Parathyroid adenoma (tissue), 2 donors: ENCODE results near the gene LPP.

Experiments used
- H2AFZ ChIP-seq: fragments of 300-600 bp; sonication (generic); one replicate; pipeline ENCODE4 v1.7.0; 2017; ENCODE audit warnings: antibody characterized with exemption, mild to moderate bottlenecking
- H3K27ac ChIP-seq: fragments of 300-600 bp; sonication (generic); one replicate; pipeline ENCODE4 v1.7.0; 2017
- H3K27me3 ChIP-seq: fragments of 300-600 bp; sonication (generic); one replicate; pipeline ENCODE4 v1.7.0; 2017; ENCODE audit warnings: low read length; ENCODE audit not compliant: control insufficient read depth, insufficient read depth
- H3K36me3 ChIP-seq: fragments of 300-600 bp; sonication (generic); one replicate; pipeline ENCODE4 v1.7.0; 2017; ENCODE audit warnings: low read length; ENCODE audit not compliant: control insufficient read depth, insufficient read depth
- H3K4me1 ChIP-seq: fragments of 300-600 bp; sonication (generic); one replicate; pipeline ENCODE4 v1.7.0; 2017; ENCODE audit warnings: control low read depth
- H3K4me2 ChIP-seq: fragments of 300-600 bp; sonication (generic); one replicate; pipeline ENCODE4 v1.7.0; 2017; ENCODE audit warnings: low read length
- H3K4me3 ChIP-seq: fragments of 300-600 bp; sonication (generic); one replicate; pipeline ENCODE4 v1.7.0; 2017; ENCODE audit warnings: low read depth, low read length
- H3K79me2 ChIP-seq: fragments of 300-600 bp; sonication (generic); one replicate; pipeline ENCODE4 v1.7.0; 2017; ENCODE audit warnings: control low read depth
- H3K9ac ChIP-seq: fragments of 300-600 bp; sonication (generic); one replicate; pipeline ENCODE4 v1.7.0; 2017; ENCODE audit warnings: mild to moderate bottlenecking
- H3K9me3 ChIP-seq: fragments of 300-600 bp; sonication (generic); one replicate; pipeline ENCODE4 v1.7.0; 2017; ENCODE audit warnings: low read length; ENCODE audit not compliant: control insufficient read depth
- TF ChIP-seq, protein P1 (sequence below): fragments of 300-600 bp; sonication (generic); IDR thresholded peaks from one replicate; pipeline ENCODE4 v1.7.0; 2017; ENCODE audit warnings: antibody characterized with exemption, mild to moderate bottlenecking
- donor health status: primary hyperparathyroidism.

LPP gene

DNA sequence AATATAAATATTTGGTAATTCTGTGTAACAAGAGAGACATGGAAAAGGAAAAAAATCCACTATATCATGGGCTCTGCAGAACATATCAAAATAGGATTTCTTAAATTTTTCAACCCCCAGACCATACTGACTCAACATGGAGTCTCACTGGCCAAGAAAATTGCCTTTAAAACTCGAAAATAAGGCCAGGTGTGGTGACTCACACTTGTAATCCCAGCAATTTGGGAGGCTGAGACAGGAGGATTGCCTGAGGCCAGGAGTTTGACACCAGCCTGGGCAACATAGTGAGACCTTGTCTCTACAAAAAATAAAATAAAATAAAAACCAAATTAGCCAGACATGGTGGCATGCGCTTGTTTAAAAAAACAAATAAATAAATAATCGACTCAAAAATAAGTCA is 723.4 kb downstream of the LPP start:
- Histone ChIP-seq H3K9me3 (no peaks in the 10 kb centered on the region), H3K4me2 (no peak overlapping the region)

DNA sequence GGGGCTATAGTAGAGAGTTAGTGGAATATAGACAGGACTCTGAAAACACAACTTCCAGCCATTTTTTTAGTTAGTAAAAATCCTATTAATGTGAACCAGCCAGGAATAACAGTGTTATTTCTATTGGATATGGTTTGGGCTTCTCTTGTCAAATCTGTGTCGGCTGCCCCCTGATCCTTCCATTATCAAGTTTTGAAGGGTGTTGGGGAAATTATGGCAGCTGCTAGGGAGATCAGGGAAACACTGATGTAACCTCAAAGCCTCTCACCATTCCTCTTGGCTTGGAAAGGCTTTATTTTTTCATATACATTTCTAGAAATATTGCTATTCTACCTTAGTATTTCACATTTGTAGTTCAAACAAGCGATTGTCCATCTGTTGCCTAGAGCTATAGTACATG is 724.1 kb downstream of the LPP start:
- Histone ChIP-seq H3K27me3 (no peaks in the 10 kb centered on the region), H3K4me1 (no peaks in the 10 kb centered on the region), H3K9ac (no peak overlapping the region), H3K79me2 (no peaks in the 10 kb centered on the region), H2AFZ (no peak overlapping the region), H3K4me2 (no peak overlapping the region), H3K36me3 (no peaks in the 10 kb centered on the region), H3K27ac (no peak overlapping the region), H3K4me3 (no peak overlapping the region), H3K9me3 (no peaks in the 10 kb centered on the region)
- TF ChIP-seq, protein P1, sequence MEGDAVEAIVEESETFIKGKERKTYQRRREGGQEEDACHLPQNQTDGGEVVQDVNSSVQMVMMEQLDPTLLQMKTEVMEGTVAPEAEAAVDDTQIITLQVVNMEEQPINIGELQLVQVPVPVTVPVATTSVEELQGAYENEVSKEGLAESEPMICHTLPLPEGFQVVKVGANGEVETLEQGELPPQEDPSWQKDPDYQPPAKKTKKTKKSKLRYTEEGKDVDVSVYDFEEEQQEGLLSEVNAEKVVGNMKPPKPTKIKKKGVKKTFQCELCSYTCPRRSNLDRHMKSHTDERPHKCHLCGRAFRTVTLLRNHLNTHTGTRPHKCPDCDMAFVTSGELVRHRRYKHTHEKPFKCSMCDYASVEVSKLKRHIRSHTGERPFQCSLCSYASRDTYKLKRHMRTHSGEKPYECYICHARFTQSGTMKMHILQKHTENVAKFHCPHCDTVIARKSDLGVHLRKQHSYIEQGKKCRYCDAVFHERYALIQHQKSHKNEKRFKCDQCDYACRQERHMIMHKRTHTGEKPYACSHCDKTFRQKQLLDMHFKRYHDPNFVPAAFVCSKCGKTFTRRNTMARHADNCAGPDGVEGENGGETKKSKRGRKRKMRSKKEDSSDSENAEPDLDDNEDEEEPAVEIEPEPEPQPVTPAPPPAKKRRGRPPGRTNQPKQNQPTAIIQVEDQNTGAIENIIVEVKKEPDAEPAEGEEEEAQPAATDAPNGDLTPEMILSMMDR, result no peak

More for the DNA sequence above, 723.4 kb downstream of the LPP start:
- H2AFZ ChIP-seq, result no peak overlapping the region
- TF ChIP-seq, protein P1, result no peak
- H3K36me3 ChIP-seq, result no peaks in the 10 kb centered on the region
- no peaks in the 10 kb centered on the region for H3K27me3 ChIP-seq
- no peaks in the 10 kb centered on the region for H3K4me1 ChIP-seq
- H3K9ac ChIP-seq, result no peak overlapping the region
- H3K4me3 ChIP-seq, result no peak overlapping the region
- H3K79me2 ChIP-seq, result no peaks in the 10 kb centered on the region
- H3K27ac ChIP-seq, result no peak overlapping the region

DNA sequence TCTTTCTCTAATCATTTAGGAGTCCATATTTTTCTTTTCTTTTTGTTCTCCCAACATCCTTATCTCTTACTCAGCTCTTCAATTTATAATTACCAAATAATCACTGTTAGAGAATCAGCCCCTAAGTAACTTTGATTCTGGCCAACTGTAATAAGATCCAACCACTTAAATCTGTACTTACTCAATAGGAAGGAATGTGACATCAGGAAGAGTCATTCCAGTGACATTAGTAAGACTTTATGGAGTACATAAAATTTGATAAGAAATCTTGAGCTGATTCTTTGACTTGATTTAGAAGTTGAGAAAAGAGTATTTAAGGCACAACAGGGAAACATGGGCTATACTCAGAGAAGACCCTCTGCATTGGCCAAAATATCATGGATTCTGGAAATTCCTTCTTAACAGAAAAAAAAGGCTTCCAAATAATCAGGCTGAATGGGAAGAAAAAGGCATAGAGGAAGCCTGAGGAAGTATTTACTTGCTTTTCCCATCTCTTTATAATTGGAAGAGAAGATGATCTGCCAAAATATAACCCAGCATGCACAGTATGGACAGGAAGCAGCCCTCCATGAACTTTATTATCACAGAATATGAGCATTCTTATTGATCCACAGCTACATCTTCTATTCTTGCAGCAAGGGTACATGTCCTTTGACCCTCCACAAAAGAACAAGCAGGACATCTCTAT is 728.1 kb downstream of the LPP start:
- Histone ChIP-seq H2AFZ (no peak overlapping the region), H3K27ac (no peak overlapping the region), H3K36me3 (no peaks in the 10 kb centered on the region), H3K4me1 (no peaks in the 10 kb centered on the region), H3K4me2 (no peak overlapping the region), H3K4me3 (no peak overlapping the region), H3K9ac (no peak overlapping the region), H3K27me3 (no peaks in the 10 kb centered on the region), H3K9me3 (no peaks in the 10 kb centered on the region), H3K79me2 (no peaks in the 10 kb centered on the region)
- TF ChIP-seq, protein P1, result no peak

DNA sequence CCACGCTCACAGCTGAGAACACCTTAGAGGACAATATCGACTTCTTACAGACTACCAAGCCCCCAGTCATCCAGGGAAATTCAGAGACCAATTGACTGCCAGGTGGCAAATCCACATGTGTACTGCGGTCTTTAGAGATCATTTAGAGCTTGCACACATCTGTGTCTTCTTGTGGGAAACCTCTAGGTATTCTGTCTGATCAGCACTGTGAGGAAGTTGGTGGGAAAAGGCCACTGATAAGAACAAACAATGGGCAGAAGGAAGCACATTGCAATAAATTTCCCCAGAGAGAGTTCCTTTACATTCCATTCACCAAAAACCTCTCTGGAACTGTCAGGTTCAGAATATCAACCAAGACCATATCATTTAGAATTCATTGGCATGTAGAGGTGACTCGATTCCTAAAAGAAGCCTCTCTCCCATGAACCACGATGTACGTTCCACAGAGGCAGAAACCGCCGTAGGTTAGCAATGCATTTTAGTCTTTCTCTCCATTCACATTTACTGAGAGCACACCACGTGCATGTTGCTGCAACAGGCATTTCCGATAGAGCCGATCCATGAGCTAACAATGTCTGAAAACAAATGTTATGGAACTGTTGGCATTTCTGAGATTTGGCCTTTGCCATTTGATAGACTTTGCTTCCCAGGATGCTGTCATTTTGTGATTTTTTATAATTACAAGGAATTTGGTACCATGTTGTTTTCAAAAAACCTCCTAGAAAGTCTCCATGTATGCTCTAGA is 730.5 kb downstream of the LPP start:
- H3K79me2 ChIP-seq, result no peaks in the 10 kb centered on the region
- H3K4me2 ChIP-seq, result no peak overlapping the region
- no peaks in the 10 kb centered on the region for H3K9me3 ChIP-seq
- H3K27me3 ChIP-seq, result no peaks in the 10 kb centered on the region
- H3K4me1 ChIP-seq, result no peaks in the 10 kb centered on the region
- no peak overlapping the region for H3K27ac ChIP-seq
- H2AFZ ChIP-seq, result no peak overlapping the region
- no peak overlapping the region for H3K9ac ChIP-seq
- H3K36me3 ChIP-seq, result no peaks in the 10 kb centered on the region
- H3K4me3 ChIP-seq, result no peak overlapping the region
- TF ChIP-seq, protein P1, result no peak
